ENCODE measurements around the gene SCN8A. TPM values are rescaled to one million over a fixed set of nuclear protein-coding genes. Genes with fewer than 3 reads are reported as not detected.

SCN8A gene
- total and polyA plus RNA-seq, 2 donors (not counting 3 experiments of a cell fraction or from before 2014, with no cell fraction given) = 9.4 to 20.4 TPM

- Histone ChIP-seq H3K27me3 (ENCODE audit: control insufficient read depth in 2 of 2, insufficient read depth in 2 of 2, low read length in 2 of 2) (peaks cover 4 to 15% of the 10 kb centered on the region in 2 experiments), H3K27ac (ENCODE audit: insufficient read depth, low read depth, low read length) (no peak overlapping the region), H3K9me3 (replicated peaks; ENCODE audit: control insufficient read depth, insufficient read depth, low read length) (no peaks in the 10 kb centered on the region), H2AFZ (ENCODE audit: low read depth, low read length) (no peak overlapping the region), H3K4me3 (replicated peaks in 1 of 3; ENCODE audit: insufficient read depth in 1 of 3, low read depth in 1 of 3, low read length in 3 of 3) (no peak overlapping the region), H3K9me1 (replicated peaks; ENCODE audit: control insufficient read depth, extremely low read depth, insufficient read depth, low read length) (no peaks in the 10 kb centered on the region), H3K9ac (replicated peaks; ENCODE audit: extremely low read depth, insufficient read depth, low read length) (no peak overlapping the region), H3K36me3 (ENCODE audit: control insufficient read depth in 2 of 2, extremely low read depth in 1 of 2, insufficient read depth in 2 of 2, low read length in 2 of 2) (no peaks in the 10 kb centered on the region), H3K4me2 (ENCODE audit: insufficient read depth, low read length) (no peak overlapping the region), H3K79me2 (ENCODE audit: control insufficient read depth, insufficient read depth, low read length) (no peaks in the 10 kb centered on the region), H4K20me1 (replicated peaks; ENCODE audit: control insufficient read depth, extremely low read depth, insufficient read depth, low read length) (no peaks in the 10 kb centered on the region), H3K4me1 (ENCODE audit: control insufficient read depth, extremely low read depth, insufficient read depth, low read length) (peaks cover 3% of the 10 kb centered on the region)
- intact Hi-C loops (cut with micrococcal nuclease) (no loop called here), dilution Hi-C loops (cut with MboI; ENCODE audit: extremely low pct_ligation_motif_present, low sequenced_read_pairs) (no loop called here)
- ChIA-PET POLR2A (no interaction called here), CTCF (no interaction called here)
- no peak for DNase-seq (ENCODE audit: low read depth, low spot score)
- BruUV-seq (replicated peaks) = no TSS peak
- FAIRE-seq = no peak
- TF ChIP-seq CTCF (IDR thresholded peaks at IDR 0.05; ENCODE audit: extremely low read depth in 1 of 2, insufficient read depth in 1 of 2, low read depth in 1 of 2, low read length in 2 of 2) (no peak), POLR2AphosphoS5 (IDR thresholded peaks at IDR 0.05; ENCODE audit: insufficient read depth, low read depth, low read length) (no peak), MAX (IDR thresholded peaks at IDR 0.05; ENCODE audit: insufficient read depth, insufficient read length) (no peak), GATA2 (IDR thresholded peaks at IDR 0.05; ENCODE audit: insufficient read depth, insufficient read length, low read depth, low read length) (no peak), FOS (IDR thresholded peaks at IDR 0.05; ENCODE audit: borderline replicate concordance, insufficient read depth, low read length) (no peak), EZH2 (IDR thresholded peaks at IDR 0.05; ENCODE audit: borderline replicate concordance, low read depth, low read length, severe bottlenecking) (no peak), POLR2A (IDR thresholded peaks at IDR 0.05; ENCODE audit: low read depth, low read length) (no peak), JUN (IDR thresholded peaks at IDR 0.05; ENCODE audit: borderline replicate concordance, insufficient read depth, insufficient read length, low read depth) (no peak), MYC (IDR thresholded peaks at IDR 0.05; ENCODE audit: low read depth, low read length) (no peak)
Measured at GRCh38 chr12:51845482-51845881, 254.4 kb downstream of the SCN8A start.

All from endothelial cell of umbilical vein (primary cell).